ENCODE data around the gene SLC25A17.

SLC25A17 gene

DNA sequence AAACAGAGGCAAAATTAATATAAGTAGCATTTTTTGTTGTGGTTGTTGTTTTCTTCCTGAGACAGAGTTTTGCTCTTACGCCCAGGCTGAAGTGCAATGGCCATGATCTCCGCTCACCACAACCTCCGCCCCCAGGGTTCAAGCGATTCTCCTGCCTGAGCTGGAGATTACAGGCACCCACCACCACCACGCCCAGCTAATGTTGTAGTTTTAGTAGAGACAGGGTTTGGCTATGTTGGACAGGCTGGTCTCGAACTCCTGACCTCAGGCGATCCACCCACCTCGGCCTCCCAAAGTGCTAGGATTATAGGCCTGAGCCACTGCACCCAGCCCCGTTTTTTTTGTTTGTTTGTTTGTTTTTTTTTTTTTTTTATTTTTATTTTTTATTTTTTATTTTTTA, 75.4 kb downstream of the SLC25A17 start:
- TF ChIP-seq, protein P1, sequence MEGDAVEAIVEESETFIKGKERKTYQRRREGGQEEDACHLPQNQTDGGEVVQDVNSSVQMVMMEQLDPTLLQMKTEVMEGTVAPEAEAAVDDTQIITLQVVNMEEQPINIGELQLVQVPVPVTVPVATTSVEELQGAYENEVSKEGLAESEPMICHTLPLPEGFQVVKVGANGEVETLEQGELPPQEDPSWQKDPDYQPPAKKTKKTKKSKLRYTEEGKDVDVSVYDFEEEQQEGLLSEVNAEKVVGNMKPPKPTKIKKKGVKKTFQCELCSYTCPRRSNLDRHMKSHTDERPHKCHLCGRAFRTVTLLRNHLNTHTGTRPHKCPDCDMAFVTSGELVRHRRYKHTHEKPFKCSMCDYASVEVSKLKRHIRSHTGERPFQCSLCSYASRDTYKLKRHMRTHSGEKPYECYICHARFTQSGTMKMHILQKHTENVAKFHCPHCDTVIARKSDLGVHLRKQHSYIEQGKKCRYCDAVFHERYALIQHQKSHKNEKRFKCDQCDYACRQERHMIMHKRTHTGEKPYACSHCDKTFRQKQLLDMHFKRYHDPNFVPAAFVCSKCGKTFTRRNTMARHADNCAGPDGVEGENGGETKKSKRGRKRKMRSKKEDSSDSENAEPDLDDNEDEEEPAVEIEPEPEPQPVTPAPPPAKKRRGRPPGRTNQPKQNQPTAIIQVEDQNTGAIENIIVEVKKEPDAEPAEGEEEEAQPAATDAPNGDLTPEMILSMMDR (IDR thresholded peaks at IDR 0.05; ENCODE audit: insufficient read depth, missing control alignments): no peak
- FAIRE-seq (no peak), DNase-seq (ENCODE audit: insufficient read length, low spot score) (no peak)

- TF ChIP-seq, protein P1 (IDR thresholded peaks at IDR 0.05; ENCODE audit: insufficient read depth, missing control alignments): no peak
- FAIRE-seq: no peak
- no peak for DNase-seq (ENCODE audit: insufficient read length, low spot score)
Observed at GRCh38 chr22:40741116-40741515, 78.0 kb downstream of the SLC25A17 start.

DNA sequence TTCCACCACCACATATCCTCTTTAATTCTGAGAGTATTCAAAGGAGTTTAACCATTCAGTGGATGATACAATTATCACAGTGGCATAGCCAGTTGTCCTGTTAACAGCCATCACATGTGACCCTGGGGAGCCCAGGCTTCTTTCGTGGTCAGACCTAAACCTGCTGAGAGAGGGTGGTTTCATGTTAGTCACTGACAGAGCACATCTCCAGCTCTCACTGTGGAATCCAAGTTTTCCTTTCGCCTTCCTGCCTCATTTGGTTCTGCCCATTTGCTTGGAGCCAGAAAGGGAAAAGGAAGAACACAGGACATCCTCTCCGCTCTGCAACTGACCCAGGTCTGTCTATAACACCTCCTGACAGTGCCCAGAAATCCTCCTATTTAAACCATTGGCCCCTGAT, 79.4 kb downstream of the SLC25A17 start:
- DNase-seq (ENCODE audit: insufficient read length, low spot score) (no peak), FAIRE-seq (no peak)
- TF ChIP-seq, protein P1 (IDR thresholded peaks at IDR 0.05; ENCODE audit: insufficient read depth, missing control alignments): no peak

- FAIRE-seq: no peak
- DNase-seq (ENCODE audit: insufficient read length, low spot score): no peak
- TF ChIP-seq, protein P1 (IDR thresholded peaks at IDR 0.05; ENCODE audit: insufficient read depth, missing control alignments): no peak
Observed at GRCh38 chr22:40733919-40734318, 85.2 kb downstream of the SLC25A17 start.

- FAIRE-seq: no peak
- no peak for DNase-seq (ENCODE audit: insufficient read length, low spot score)
- TF ChIP-seq, protein P1 (IDR thresholded peaks at IDR 0.05; ENCODE audit: insufficient read depth, missing control alignments): no peak
Observed at GRCh38 chr22:40732999-40733292, 86.2 kb downstream of the SLC25A17 start.

DNA sequence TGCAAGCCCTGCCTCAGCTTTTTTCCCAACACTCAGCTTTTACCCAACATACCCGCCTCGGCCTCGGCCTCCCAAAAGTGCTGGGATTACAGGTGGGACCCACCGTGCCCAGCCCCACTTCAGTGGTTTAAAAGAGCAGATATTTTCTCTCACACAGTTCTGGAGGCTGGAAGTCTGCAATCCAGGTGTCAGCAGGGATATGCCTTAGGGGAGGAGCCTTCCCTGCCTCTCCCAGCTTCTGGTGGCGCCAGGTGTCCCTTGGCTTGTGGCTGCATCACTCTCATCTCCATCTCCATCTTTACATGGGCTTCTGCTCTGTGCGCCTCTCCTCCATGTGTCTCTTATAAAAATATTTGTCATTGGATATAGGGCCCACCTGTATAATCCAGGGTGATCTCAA, 89.9 kb downstream of the SLC25A17 start:
- TF ChIP-seq, protein P1 (IDR thresholded peaks at IDR 0.05; ENCODE audit: insufficient read depth, missing control alignments): no peak
- FAIRE-seq: no peak
- no peak for DNase-seq (ENCODE audit: insufficient read length, low spot score)

DNA sequence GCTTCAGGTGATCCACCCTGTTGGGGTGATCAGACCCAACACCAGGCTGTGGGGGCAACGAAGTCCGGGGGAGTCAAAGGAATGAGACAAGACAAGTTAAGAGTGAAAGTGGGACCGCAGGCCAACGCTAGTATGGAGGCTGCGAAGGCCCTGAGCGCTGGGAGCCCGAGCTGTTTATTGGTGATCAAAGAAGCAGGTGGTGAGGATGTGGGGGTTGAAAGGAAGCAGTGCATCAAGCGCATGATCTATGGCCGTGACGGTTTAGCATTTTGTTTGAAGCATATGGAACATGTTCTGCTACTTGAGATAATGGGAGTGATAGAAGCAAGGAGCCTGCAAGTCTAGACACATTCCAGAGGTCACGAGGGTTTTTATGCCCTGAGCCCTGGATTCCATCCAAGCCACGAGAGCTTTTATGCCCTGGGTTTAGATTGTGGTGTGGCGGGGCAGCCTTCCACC, 90.4 kb downstream of the SLC25A17 start:
- no peak for FAIRE-seq
- TF ChIP-seq, protein P1 (IDR thresholded peaks at IDR 0.05; ENCODE audit: insufficient read depth, missing control alignments): no peak

More for the DNA sequence above, 90.4 kb downstream of the SLC25A17 start:
- no peak for DNase-seq (ENCODE audit: insufficient read length, low spot score)
